Activated gamma-delta T cell (primary cell): ENCODE measurements around the gene LHB.
A peak's percentile ranks its signal among the peaks of the same experiment; 100 is the strongest.
"Not testable (repeated sequence)": the region's sequence is repeated elsewhere in the genome, so short reads cannot be mapped to it uniquely, and the experiment has no call there.

ENCODE experiments used
- DNase-seq: peaks from one replicate; lab custom pipeline; 2025; lab: John Stamatoyannopoulos, UW
- total RNA-seq, 2 donors: gene quantifications; one replicate each; lab custom pipeline; 2026; lab: John Stamatoyannopoulos, UW

Gene LHB
- total RNA-seq, result 0.17 to 0.36 reads per million in 2 donors

GRCh38 chr19:49017041-49017665 lies at the start of gene LHB:
LHB (minus strand) TSS chr19:49017091; CDS start chr19:49017081, 10 bp downstream.
- DNase-seq, result no peak

GRCh38 chr19:49065905-49066512 lies 49.1 kb upstream of the LHB start:
- no peak for DNase-seq

GRCh38 chr19:49064768-49065611 lies 48.1 kb upstream of the LHB start, which contains the start of gene NTF4:
NTF4 (minus strand) TSS chr19:49064818; CDS start chr19:49061997, 2,821 bp downstream.
- no peak for DNase-seq

- no peak for DNase-seq
Observed at GRCh38 chr19:49064029-49064629, 47.2 kb upstream of the LHB start.

GRCh38 chr19:49061445-49061844 lies 44.6 kb upstream of the LHB start:
- DNase-seq, result no peak

GRCh38 chr19:49061000-49061399 lies 44.1 kb upstream of the LHB start:
- no peak for DNase-seq

- no peak for DNase-seq
Observed at GRCh38 chr19:49059053-49059452, 42.2 kb upstream of the LHB start.

GRCh38 chr19:49058562-49058961 lies 41.7 kb upstream of the LHB start:
- no peak for DNase-seq

- DNase-seq, result no peak
Observed at GRCh38 chr19:49057636-49058234, 40.8 kb upstream of the LHB start, which contains the start of gene CGB7. CGB7 (minus strand) TSS chr19:49057749; CDS start chr19:49055375, 2,374 bp downstream.

GRCh38 chr19:49056902-49057596 lies 40.2 kb upstream of the LHB start:
- DNase-seq, result not testable (repeated sequence)

GRCh38 chr19:49056101-49056901 lies 39.4 kb upstream of the LHB start:
- DNase-seq, result peak; percentile 36

GRCh38 chr19:49050376-49051033 lies 33.6 kb upstream of the LHB start:
- DNase-seq, result not testable (repeated sequence)

GRCh38 chr19:49049834-49050233 lies 32.9 kb upstream of the LHB start:
- DNase-seq, result not testable (repeated sequence)

GRCh38 chr19:49049011-49049410 lies 32.1 kb upstream of the LHB start, which contains the start of gene CGB8:
CGB8 (minus strand) TSS chr19:49049111; CDS start chr19:49048739, 372 bp downstream.
- DNase-seq, result not testable (repeated sequence)

GRCh38 chr19:49043548-49043947 lies 26.7 kb upstream of the LHB start, which contains the start of gene CGB5:
CGB5 (plus strand) TSS chr19:49043848; CDS start chr19:49044210, 362 bp downstream.
- DNase-seq, result not testable (repeated sequence)

GRCh38 chr19:49042666-49043065 lies 25.8 kb upstream of the LHB start:
- not testable (repeated sequence) for DNase-seq

- DNase-seq, result no peak
Observed at GRCh38 chr19:49042177-49042576, 25.3 kb upstream of the LHB start.

GRCh38 chr19:49039736-49040135 lies 22.8 kb upstream of the LHB start:
- not testable (repeated sequence) for DNase-seq

- DNase-seq, result not testable (repeated sequence)
Observed at GRCh38 chr19:49038557-49039276, 21.8 kb upstream of the LHB start.
